GM13976 (cell line): ENCODE measurements around the gene FHDC1.

ENCODE experiments used
- DNase-seq: peaks from one replicate; pipeline ENCODE4 v3.0.0; 2012; ENCODE audit warnings: low spot score
- in situ Hi-C: fragments of 300-500 bp; cut with MboI; formaldehyde crosslinking; loops from one replicate; pipeline ENCODE4 v1.12.0; 2022; ENCODE audit warnings: low sequenced_read_pairs, mixed read lengths, inconsistent platforms; ENCODE audit not compliant: unreplicated experiment
- TF ChIP-seq, protein P1 (sequence below): IDR thresholded peaks from 2 replicates; pipeline ENCODE4 v1.5.1; 2012; ENCODE audit warnings: borderline replicate concordance, mild to moderate bottlenecking; ENCODE audit not compliant: insufficient read depth; ENCODE audit errors: extremely low read depth, missing control alignments, control extremely low read depth

FHDC1 gene

GRCh38 chr4:152917543-152918395, 18.4 kb upstream of the FHDC1 start:
- in situ Hi-C loops = no loop called here
- DNase-seq = no peak
- TF ChIP-seq, protein P1, sequence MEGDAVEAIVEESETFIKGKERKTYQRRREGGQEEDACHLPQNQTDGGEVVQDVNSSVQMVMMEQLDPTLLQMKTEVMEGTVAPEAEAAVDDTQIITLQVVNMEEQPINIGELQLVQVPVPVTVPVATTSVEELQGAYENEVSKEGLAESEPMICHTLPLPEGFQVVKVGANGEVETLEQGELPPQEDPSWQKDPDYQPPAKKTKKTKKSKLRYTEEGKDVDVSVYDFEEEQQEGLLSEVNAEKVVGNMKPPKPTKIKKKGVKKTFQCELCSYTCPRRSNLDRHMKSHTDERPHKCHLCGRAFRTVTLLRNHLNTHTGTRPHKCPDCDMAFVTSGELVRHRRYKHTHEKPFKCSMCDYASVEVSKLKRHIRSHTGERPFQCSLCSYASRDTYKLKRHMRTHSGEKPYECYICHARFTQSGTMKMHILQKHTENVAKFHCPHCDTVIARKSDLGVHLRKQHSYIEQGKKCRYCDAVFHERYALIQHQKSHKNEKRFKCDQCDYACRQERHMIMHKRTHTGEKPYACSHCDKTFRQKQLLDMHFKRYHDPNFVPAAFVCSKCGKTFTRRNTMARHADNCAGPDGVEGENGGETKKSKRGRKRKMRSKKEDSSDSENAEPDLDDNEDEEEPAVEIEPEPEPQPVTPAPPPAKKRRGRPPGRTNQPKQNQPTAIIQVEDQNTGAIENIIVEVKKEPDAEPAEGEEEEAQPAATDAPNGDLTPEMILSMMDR = no peak

GRCh38 chr4:152919826-152920225, 16.3 kb upstream of the FHDC1 start:
- no peak for DNase-seq
- TF ChIP-seq, protein P1 = no peak
- in situ Hi-C loops = no loop called here

DNA sequence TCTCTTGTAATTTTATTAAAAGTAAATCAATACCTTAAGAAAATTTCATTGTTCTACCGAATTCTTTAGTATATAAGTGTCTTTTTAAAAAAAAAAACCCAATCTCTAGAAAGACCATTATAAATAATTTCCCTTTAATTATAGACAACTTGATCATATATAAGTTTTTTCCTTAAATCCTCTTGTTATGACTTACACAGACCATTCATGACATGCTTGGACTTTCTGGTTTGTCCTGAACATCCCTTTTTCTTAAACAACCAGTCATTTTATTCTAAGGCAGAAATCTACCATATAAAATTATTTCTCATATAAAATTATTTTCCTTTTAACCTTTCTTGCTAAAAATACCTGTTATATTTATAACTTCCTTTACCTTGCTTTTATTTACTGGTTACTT, 15.4 kb upstream of the FHDC1 start:
- in situ Hi-C loops = no loop called here
- DNase-seq = no peak
- TF ChIP-seq, protein P1 = no peak

- in situ Hi-C loops = no loop called here
- no peak for DNase-seq
- TF ChIP-seq, protein P1 = no peak
Measured at GRCh38 chr4:152921284-152921683, 14.8 kb upstream of the FHDC1 start.

- in situ Hi-C loops = no loop called here
- no peak for DNase-seq
- TF ChIP-seq, protein P1 = no peak
Measured at GRCh38 chr4:152925851-152926250, 10.3 kb upstream of the FHDC1 start.

GRCh38 chr4:152926959-152927358, 9.2 kb upstream of the FHDC1 start:
- DNase-seq = no peak
- TF ChIP-seq, protein P1 = no peak
- in situ Hi-C loops = no loop called here
